ENCODE measurements around the gene NEU2. TPM values are rescaled to one million over a fixed set of nuclear protein-coding genes. Genes with fewer than 3 reads are reported as not detected.

The NEU2 gene
- total and polyA plus RNA-seq, 11 donors = not detected

- Histone ChIP-seq H3K4me3 (no peak overlapping the region), H3K36me3 (no peaks in the 10 kb centered on the region), H3K27ac (no peak overlapping the region), H3K4me1 (no peaks in the 10 kb centered on the region), H3K27me3 (no peaks in the 10 kb centered on the region), H3K9me3 (no peaks in the 10 kb centered on the region)
- ATAC-seq = no peak
- 92 to 96% (median 95%) methylated on average over 23 of the region's 23 CpGs for WGBS, 4 donors
- intact Hi-C loops (cut with DNase I) = loop anchor here in 1 of 10 donors (10.0 kb wide), 1 partner anchor 181 kb away; no protein-coding TSS in a partner anchor
- DNase-seq = no peak
- TF ChIP-seq POLR2A (IDR thresholded peaks at IDR 0.05) = no peak
- no peak for TF ChIP-seq CTCF (IDR thresholded peaks at IDR 0.05)
Measured at GRCh38 chr2:233035426-233036161, 3.1 kb downstream of the NEU2 start.

GRCh38 chr2:233036162-233036838 is 3.8 kb downstream of the NEU2 start:
- no peak for ATAC-seq
- intact Hi-C loops (cut with DNase I) = loop anchor here in 1 of 10 donors (10.0 kb wide), 1 partner anchor 181 kb away; no protein-coding TSS in a partner anchor
- H3K9me3 ChIP-seq = no peaks in the 10 kb centered on the region
- no peak for DNase-seq
- no peak overlapping the region for H3K4me3 ChIP-seq
- H3K27ac ChIP-seq = no peak overlapping the region
- H3K27me3 ChIP-seq = no peaks in the 10 kb centered on the region
- no peak for TF ChIP-seq CTCF (IDR thresholded peaks at IDR 0.05)
- no peak for TF ChIP-seq POLR2A (IDR thresholded peaks at IDR 0.05)
- WGBS, 4 donors = 87 to 92% (median 90%) methylated on average over 12 of the region's 12 CpGs
- no peaks in the 10 kb centered on the region for H3K36me3 ChIP-seq
- no peaks in the 10 kb centered on the region for H3K4me1 ChIP-seq

- ATAC-seq (no peak), DNase-seq (no peak)
- Histone ChIP-seq H3K27ac (no peak overlapping the region), H3K36me3 (no peaks in the 10 kb centered on the region), H3K4me1 (no peaks in the 10 kb centered on the region), H3K27me3 (no peaks in the 10 kb centered on the region), H3K9me3 (no peaks in the 10 kb centered on the region), H3K4me3 (no peak overlapping the region)
- WGBS, 4 donors = 85 to 93% (median 91%) methylated on average over 2 of the region's 2 CpGs
- intact Hi-C loops (cut with DNase I) = loop anchor here in 1 of 10 donors (10.0 kb wide), 1 partner anchor 182 kb away; no protein-coding TSS in a partner anchor
- TF ChIP-seq POLR2A (IDR thresholded peaks at IDR 0.05) (no peak), CTCF (IDR thresholded peaks at IDR 0.05) (no peak)
Measured at GRCh38 chr2:233037078-233037477, 4.6 kb downstream of the NEU2 start.

- Histone ChIP-seq H3K9me3 (no peaks in the 10 kb centered on the region), H3K4me1 (no peaks in the 10 kb centered on the region), H3K36me3 (no peaks in the 10 kb centered on the region), H3K27me3 (no peaks in the 10 kb centered on the region), H3K27ac (no peak overlapping the region), H3K4me3 (no peak overlapping the region)
- no peak for TF ChIP-seq POLR2A (IDR thresholded peaks at IDR 0.05)
- TF ChIP-seq CTCF (IDR thresholded peaks at IDR 0.05) = no peak
- 86 to 89% (median 88%) methylated on average over 8 of the region's 8 CpGs for WGBS, 4 donors
- ATAC-seq (no peak), DNase-seq (no peak)
- intact Hi-C loops (cut with DNase I) = loop anchor here in 1 of 10 donors (10.0 kb wide), 1 partner anchor 185 kb away; no protein-coding TSS in a partner anchor
Measured at GRCh38 chr2:233039212-233039845, 6.9 kb downstream of the NEU2 start.

Measured in heart left ventricle (tissue), 16 donors.